Measurements from ENCODE around the gene MAP4K1.
A peak's percentile ranks its signal among the peaks of the same experiment; 100 is the strongest.

DNA sequence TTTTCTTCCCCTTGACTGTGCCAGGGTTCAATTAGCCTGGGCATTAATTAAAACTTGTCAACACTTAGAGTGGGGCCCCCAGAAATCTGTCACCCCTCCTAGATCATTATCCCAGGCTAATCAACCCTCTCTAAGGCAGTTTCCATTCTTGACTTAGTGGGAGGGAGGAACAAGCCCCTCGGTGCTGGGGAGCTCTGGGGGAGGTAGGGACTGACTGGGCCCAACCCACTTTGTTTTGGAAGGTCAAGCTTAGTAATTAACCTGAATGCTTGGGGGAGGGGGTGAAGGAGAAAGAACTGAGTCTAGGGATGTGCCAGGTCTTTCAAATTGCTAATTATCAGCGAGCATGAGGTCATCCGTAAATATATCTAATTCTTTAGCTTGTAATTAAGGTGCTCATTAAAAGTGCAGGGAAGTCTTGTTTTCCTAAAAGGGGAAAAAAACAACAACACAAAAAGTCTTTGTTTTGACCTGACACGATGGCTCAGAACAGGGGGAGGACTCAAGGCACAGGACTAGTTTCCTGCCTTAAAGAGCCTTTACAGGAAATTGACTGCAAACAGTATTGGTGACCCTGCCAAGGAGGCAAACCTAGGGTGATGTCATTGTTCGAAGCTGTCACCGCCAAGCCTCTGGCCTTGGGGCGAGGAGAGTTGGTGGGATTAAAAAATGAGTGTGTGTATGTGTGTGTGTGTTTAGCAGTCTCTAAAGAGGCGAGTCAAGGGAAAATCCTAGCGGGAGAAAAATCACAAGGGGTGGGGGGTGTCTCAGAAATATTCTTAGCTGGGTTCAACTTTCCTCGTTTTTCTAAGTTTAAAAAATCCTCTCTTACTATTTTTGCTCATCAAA is 49.1 kb upstream of the MAP4K1 start:
- TF ChIP-seq, protein P1, sequence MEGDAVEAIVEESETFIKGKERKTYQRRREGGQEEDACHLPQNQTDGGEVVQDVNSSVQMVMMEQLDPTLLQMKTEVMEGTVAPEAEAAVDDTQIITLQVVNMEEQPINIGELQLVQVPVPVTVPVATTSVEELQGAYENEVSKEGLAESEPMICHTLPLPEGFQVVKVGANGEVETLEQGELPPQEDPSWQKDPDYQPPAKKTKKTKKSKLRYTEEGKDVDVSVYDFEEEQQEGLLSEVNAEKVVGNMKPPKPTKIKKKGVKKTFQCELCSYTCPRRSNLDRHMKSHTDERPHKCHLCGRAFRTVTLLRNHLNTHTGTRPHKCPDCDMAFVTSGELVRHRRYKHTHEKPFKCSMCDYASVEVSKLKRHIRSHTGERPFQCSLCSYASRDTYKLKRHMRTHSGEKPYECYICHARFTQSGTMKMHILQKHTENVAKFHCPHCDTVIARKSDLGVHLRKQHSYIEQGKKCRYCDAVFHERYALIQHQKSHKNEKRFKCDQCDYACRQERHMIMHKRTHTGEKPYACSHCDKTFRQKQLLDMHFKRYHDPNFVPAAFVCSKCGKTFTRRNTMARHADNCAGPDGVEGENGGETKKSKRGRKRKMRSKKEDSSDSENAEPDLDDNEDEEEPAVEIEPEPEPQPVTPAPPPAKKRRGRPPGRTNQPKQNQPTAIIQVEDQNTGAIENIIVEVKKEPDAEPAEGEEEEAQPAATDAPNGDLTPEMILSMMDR (IDR thresholded peaks at IDR 0.05) = peak in 2 of 7 experiments; percentile 2 to 16
- TF ChIP-seq POLR2A (IDR thresholded peaks at IDR 0.05) = peak in 1 of 3 donors; percentile 34

Data from body of pancreas (tissue), 4 donors.